HUES48 (cell line): ENCODE data around the gene UMAD1.

ENCODE experiments used
- H3K27ac ChIP-seq: one replicate; pipeline ENCODE4 v1.7.0; 2013; ENCODE audit warnings: low read depth, low read length, inconsistent platforms
- H3K27me3 ChIP-seq: 2 replicates; pipeline ENCODE4 v1.6.1; 2013; ENCODE audit warnings: mild to moderate bottlenecking, low read length; ENCODE audit not compliant: control insufficient read depth, insufficient read depth
- H3K36me3 ChIP-seq: 2 replicates; pipeline ENCODE4 v1.6.1; 2013; ENCODE audit warnings: low read length; ENCODE audit not compliant: control insufficient read depth, insufficient read depth
- H3K4me1 ChIP-seq: 2 replicates; pipeline ENCODE4 v1.6.1; 2013; ENCODE audit warnings: mild to moderate bottlenecking, low read length; ENCODE audit not compliant: control insufficient read depth, insufficient read depth
- H3K4me3 ChIP-seq: 2 replicates; pipeline ENCODE4 v1.5.1; 2013; ENCODE audit warnings: mild to moderate bottlenecking, low read depth, low read length
- H3K9ac ChIP-seq: 2 replicates; pipeline ENCODE4 v1.6.1; 2013; ENCODE audit warnings: mild to moderate bottlenecking, low read depth, low read length, moderate library complexity
- H3K9me3 ChIP-seq: 2 replicates; pipeline ENCODE4 v1.6.1; 2013; ENCODE audit warnings: low read length; ENCODE audit not compliant: control insufficient read depth, insufficient read depth

UMAD1 gene

GRCh38 chr7:7861211-7861633 lies 220.7 kb downstream of the UMAD1 start:
- H3K27me3 ChIP-seq, result no peaks in the 10 kb centered on the region
- no peak overlapping the region for H3K27ac ChIP-seq
- peaks cover 9% of the 10 kb centered on the region; the same call in 1 of the 2 replicates for H3K4me1 ChIP-seq
- no peak overlapping the region for H3K4me3 ChIP-seq
- H3K36me3 ChIP-seq, result no peaks in the 10 kb centered on the region
- no peaks in the 10 kb centered on the region for H3K9me3 ChIP-seq
- no peak overlapping the region for H3K9ac ChIP-seq

DNA sequence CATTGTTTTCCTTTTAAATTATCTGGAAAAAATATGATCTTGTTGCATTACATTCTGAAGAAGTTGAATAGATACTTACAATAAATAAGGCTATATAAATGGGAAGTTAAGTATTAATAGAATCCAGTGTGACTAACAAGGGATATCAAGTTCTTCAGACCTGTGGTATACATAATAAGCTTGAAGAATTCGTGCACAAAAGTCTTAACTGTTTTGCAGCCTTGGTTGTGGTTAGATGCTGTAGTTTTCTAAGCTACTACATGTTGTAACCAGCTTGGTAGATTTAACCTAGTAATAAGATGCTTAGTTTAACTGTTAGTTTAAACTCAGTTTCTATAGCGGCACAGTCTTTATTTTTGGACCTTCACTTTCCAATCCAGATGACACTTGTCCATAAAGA lies 221.8 kb downstream of the UMAD1 start:
- Histone ChIP-seq H3K9me3 (no peaks in the 10 kb centered on the region), H3K9ac (no peak overlapping the region), H3K4me1 (peaks cover 10% of the 10 kb centered on the region), H3K27me3 (no peaks in the 10 kb centered on the region), H3K4me3 (no peak overlapping the region), H3K27ac (no peak overlapping the region), H3K36me3 (no peaks in the 10 kb centered on the region)

DNA sequence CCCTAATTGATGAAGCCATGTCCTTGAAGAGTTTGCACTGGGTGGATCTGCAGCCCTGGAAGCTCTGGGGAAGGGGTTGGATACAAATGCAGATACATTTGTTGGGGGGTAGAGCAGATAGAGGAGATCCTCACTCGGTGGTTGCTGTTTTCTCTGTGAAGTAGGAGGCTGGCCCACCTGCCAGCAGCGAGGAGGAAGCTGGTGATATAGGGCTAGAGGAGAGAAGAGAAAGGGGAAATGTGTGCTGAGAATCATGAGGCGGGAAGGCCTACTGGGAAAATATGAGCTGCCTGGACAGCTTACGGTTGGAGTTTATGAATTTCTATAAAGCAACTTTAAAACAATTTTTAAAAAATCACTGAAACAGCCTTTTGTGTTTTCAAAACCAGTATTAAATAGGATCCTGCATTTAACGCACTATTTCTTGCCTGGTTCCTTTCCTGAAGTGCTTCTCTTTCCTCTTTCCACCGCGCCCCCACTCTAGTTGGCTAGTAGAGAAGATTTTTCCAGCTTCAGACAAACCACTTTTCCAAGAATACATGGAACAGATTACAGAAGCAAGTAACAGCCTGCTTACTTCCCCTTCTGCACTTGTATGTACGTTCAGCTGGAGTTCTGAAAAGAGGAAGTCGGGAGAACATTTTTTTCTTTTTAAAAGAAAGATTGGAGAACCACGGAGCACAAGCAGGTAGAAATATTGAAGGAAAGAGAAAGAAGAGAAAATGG lies 227.5 kb downstream of the UMAD1 start:
- Histone ChIP-seq H3K9me3 (no peaks in the 10 kb centered on the region), H3K4me1 (peaks cover 49% of the 10 kb centered on the region), H3K27ac (no peak overlapping the region), H3K9ac (no peak overlapping the region), H3K36me3 (no peaks in the 10 kb centered on the region), H3K4me3 (no peak overlapping the region), H3K27me3 (no peaks in the 10 kb centered on the region)

- H3K9me3 ChIP-seq, result no peaks in the 10 kb centered on the region
- no peaks in the 10 kb centered on the region for H3K27me3 ChIP-seq
- H3K4me1 ChIP-seq, result peaks cover 43% of the 10 kb centered on the region
- H3K27ac ChIP-seq, result no peak overlapping the region
- no peaks in the 10 kb centered on the region for H3K36me3 ChIP-seq
- H3K4me3 ChIP-seq, result no peak overlapping the region
- no peak overlapping the region for H3K9ac ChIP-seq
Observed at GRCh38 chr7:7868572-7868899, 228.0 kb downstream of the UMAD1 start.

DNA sequence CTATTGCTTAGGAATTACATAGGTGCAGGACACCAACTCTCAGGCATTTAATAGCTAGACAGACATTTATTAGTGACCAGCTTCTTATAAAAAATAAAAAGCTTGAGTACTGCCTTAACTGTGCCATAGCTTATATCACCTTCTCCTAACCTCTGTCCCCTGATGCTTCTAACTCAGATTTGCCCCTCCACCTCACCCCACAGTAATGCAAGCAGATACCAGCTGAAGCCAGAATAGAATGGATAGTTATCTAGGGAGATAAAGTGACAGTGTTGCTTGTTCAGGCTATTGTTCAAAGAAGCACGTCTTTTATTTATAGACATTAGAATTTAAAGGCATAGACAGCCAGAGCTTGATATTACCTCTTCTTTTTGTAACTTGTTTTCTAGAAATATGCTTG lies 228.5 kb downstream of the UMAD1 start:
- H3K9ac ChIP-seq, result no peak overlapping the region
- no peak overlapping the region for H3K4me3 ChIP-seq

DNA sequence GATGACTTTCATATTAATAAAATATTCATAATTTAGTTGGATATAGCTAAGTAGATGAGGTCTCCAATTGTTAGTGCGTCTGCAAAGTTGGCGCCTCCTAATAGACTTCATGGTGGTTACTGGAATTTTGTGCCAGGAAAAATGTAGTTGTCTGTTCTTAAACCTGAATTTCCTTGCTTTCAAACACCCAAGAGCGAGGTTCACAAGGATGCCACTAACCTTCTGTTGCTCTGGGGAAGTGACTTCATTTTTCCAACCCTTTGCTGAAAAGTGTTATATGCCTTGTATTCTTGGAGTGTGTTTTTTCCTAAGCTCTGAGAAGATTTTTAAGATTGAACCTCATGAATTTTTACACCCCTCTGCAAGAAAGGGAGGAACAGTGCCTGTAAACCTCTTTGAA lies 229.1 kb downstream of the UMAD1 start:
- Histone ChIP-seq H3K36me3 (no peaks in the 10 kb centered on the region), H3K27ac (no peak overlapping the region), H3K9me3 (no peaks in the 10 kb centered on the region), H3K4me3 (no peak overlapping the region), H3K9ac (no peak overlapping the region), H3K27me3 (no peaks in the 10 kb centered on the region), H3K4me1 (peaks cover 41% of the 10 kb centered on the region)

More for the DNA sequence above, 228.5 kb downstream of the UMAD1 start:
- Histone ChIP-seq H3K4me1 (peaks cover 41% of the 10 kb centered on the region), H3K27me3 (no peaks in the 10 kb centered on the region), H3K36me3 (no peaks in the 10 kb centered on the region), H3K27ac (no peak overlapping the region), H3K9me3 (no peaks in the 10 kb centered on the region)

DNA sequence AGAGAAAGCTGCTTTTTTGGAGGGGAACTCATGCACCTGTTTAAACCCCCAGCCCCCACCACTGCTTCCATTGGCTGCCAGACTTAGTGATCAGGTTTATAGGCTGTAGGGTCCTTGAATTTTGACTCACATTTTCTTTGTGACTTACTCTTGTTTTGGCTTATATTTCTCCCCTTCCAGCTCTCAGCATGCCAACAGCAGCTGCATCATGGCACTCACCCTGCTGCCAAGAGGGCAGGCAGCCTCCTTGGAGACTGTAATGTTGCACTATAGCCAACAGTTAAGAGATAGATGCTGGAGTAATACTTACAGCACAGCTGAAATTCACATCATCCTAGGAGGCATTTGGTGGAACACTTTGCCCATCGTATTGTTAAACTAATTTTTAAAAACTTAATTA lies 230.0 kb downstream of the UMAD1 start:
- Histone ChIP-seq H3K9me3 (no peaks in the 10 kb centered on the region), H3K9ac (no peak overlapping the region), H3K36me3 (no peaks in the 10 kb centered on the region), H3K27me3 (no peaks in the 10 kb centered on the region), H3K4me1 (peaks cover 41% of the 10 kb centered on the region), H3K4me3 (no peak overlapping the region), H3K27ac (no peak overlapping the region)

GRCh38 chr7:7876419-7876818 lies 235.9 kb downstream of the UMAD1 start:
- H3K36me3 ChIP-seq, result no peaks in the 10 kb centered on the region
- H3K27me3 ChIP-seq, result no peaks in the 10 kb centered on the region
- H3K4me3 ChIP-seq, result no peak overlapping the region
- no peak overlapping the region for H3K9ac ChIP-seq
- H3K9me3 ChIP-seq, result no peaks in the 10 kb centered on the region
- no peak overlapping the region for H3K27ac ChIP-seq
- H3K4me1 ChIP-seq, result peaks cover 2% of the 10 kb centered on the region; the same call in 1 of the 2 replicates

DNA sequence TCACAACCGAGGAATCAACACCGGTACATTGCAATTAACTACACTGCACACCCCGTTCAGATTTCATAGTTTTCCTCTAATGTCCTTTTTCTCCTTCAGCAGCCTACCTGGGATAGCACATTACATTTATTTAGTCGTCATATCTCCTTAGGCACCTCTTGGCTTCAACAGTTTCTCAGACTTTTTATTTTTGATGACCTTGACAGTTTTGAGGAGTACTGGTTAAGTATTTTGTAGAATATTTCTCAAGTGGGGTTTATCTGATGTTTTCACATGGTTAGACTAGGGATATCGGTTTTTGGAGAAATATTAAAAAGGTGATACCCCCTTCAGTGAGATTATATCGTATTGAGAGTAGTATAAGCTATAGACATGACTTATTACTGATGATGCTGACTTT lies 241.0 kb downstream of the UMAD1 start:
- H3K4me1 ChIP-seq, result no peaks in the 10 kb centered on the region
- no peaks in the 10 kb centered on the region for H3K27me3 ChIP-seq
- no peak overlapping the region for H3K4me3 ChIP-seq
- H3K9me3 ChIP-seq, result no peaks in the 10 kb centered on the region
- H3K9ac ChIP-seq, result no peak overlapping the region
- no peaks in the 10 kb centered on the region for H3K36me3 ChIP-seq
- no peak overlapping the region for H3K27ac ChIP-seq

GRCh38 chr7:7882888-7883287 lies 242.3 kb downstream of the UMAD1 start:
- H3K27ac ChIP-seq, result no peak overlapping the region
- H3K27me3 ChIP-seq, result no peaks in the 10 kb centered on the region
- no peak overlapping the region for H3K9ac ChIP-seq
- no peaks in the 10 kb centered on the region for H3K9me3 ChIP-seq
- H3K4me1 ChIP-seq, result no peaks in the 10 kb centered on the region
- H3K36me3 ChIP-seq, result no peaks in the 10 kb centered on the region
- no peak overlapping the region for H3K4me3 ChIP-seq

- Histone ChIP-seq H3K4me1 (no peaks in the 10 kb centered on the region), H3K27ac (no peak overlapping the region), H3K36me3 (no peaks in the 10 kb centered on the region), H3K9ac (no peak overlapping the region), H3K4me3 (no peak overlapping the region), H3K9me3 (no peaks in the 10 kb centered on the region), H3K27me3 (no peaks in the 10 kb centered on the region)
Observed at GRCh38 chr7:7883394-7883793, 242.8 kb downstream of the UMAD1 start.
